Measurements from ENCODE around the gene HIPK2. TPM values are rescaled to one million over a fixed set of nuclear protein-coding genes. Genes with fewer than 3 reads are reported as not detected.

The HIPK2 gene
- total RNA-seq, 1 donor from 2014 or later = 45.1 TPM

- no peak for DNase-seq (ENCODE audit: low read depth)
- no peak overlapping the region for H3K4me3 ChIP-seq (ENCODE audit: low read depth, low read length)
- TF ChIP-seq, protein P1, sequence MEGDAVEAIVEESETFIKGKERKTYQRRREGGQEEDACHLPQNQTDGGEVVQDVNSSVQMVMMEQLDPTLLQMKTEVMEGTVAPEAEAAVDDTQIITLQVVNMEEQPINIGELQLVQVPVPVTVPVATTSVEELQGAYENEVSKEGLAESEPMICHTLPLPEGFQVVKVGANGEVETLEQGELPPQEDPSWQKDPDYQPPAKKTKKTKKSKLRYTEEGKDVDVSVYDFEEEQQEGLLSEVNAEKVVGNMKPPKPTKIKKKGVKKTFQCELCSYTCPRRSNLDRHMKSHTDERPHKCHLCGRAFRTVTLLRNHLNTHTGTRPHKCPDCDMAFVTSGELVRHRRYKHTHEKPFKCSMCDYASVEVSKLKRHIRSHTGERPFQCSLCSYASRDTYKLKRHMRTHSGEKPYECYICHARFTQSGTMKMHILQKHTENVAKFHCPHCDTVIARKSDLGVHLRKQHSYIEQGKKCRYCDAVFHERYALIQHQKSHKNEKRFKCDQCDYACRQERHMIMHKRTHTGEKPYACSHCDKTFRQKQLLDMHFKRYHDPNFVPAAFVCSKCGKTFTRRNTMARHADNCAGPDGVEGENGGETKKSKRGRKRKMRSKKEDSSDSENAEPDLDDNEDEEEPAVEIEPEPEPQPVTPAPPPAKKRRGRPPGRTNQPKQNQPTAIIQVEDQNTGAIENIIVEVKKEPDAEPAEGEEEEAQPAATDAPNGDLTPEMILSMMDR (conservative IDR thresholded peaks at IDR 0.05; ENCODE audit: low read depth, low read length) = no peak
Observed at GRCh38 chr7:139784648-139785047, 6.8 kb upstream of the HIPK2 start.

DNA sequence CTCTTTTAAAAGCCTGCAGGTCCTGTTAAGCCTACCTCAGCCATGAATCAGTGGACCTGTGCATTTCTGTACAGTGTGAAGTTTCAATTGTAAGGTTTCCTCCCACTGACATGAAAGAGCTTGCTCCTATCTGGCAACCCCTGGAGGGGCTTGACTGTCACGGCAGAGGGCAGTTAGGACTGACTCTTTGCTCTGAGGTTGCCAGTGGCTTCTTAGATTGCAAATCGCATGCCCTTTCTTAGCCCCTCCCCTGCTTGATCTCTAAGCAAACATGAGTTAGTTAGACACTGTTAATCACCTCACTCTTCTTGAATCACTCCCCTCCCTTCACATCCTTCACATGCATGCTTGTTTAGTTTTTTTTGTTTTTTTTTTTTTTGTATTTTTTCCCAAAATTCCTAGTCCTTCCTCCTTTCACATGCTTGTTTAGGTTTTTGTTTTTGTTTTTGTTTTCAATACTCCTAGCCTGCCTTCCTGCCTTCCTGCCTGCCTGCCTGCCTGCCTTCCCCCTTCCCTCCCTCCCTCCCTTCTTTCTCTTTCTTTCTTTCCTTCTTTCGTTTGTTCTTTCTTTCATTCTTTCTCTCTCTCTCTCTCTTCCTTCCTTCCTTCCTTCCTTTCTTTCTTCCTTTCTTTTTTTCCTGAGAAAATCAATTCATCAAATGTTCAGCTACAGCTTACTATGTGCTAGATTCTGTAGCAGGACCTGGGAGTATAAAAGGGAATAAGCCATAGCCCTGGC, 6.0 kb upstream of the HIPK2 start:
- no peak overlapping the region for H3K4me3 ChIP-seq (ENCODE audit: low read depth, low read length)
- TF ChIP-seq, protein P1 (conservative IDR thresholded peaks at IDR 0.05; ENCODE audit: low read depth, low read length) = no peak
- no peak for DNase-seq (ENCODE audit: low read depth)

GRCh38 chr7:139782932-139783331, 5.1 kb upstream of the HIPK2 start:
- no peak for DNase-seq (ENCODE audit: low read depth)
- H3K4me3 ChIP-seq (ENCODE audit: low read depth, low read length) = no peak overlapping the region
- TF ChIP-seq, protein P1 (conservative IDR thresholded peaks at IDR 0.05; ENCODE audit: low read depth, low read length) = no peak

DNA sequence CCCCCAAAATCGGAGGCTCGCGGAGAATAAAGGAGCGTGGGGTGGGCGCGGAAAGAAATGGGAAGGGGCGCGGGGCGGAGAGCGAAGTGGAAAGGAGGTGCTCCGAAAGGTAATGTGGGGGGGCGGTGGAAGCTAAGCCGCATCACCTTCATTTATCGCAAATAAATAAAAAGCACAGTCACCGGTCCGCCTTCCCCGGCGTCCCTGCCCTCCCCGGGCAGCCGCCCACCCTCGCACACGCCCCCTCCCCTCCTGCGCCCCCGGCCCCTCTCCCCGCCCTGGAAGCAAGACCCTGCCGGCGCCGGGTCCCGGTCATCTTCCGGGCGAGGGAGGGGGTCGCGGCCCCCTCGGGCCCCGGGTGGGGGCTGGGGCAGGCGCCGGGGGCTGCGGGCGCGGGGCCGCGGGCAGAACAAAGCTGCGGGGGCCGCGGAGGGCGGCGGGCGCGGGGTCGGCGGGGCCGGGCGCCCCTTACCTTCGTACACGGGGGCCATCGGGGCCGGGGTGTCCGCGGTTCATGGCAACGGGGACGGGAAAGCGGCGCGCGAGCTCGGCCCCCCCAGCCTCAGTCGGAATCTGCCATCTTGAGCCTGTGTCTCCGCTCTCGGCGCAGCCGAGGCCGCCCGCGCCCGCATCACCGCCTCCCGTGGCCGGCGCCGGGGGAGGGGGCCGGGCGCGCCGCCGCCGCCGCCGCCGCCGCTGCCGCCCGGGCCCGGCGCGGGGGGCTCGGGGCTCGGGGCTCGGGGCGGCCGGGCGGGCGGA, 486 bp downstream of the HIPK2 start:
- TF ChIP-seq, protein P1 (conservative IDR thresholded peaks at IDR 0.05; ENCODE audit: low read depth, low read length) = no peak
- H3K4me3 ChIP-seq (ENCODE audit: low read depth, low read length) = peak overlapping the region; percentile 84
- no peak for DNase-seq (ENCODE audit: low read depth)

- H3K4me3 ChIP-seq (ENCODE audit: low read depth, low read length) = peak overlapping the region; percentile 84
- TF ChIP-seq, protein P1 (conservative IDR thresholded peaks at IDR 0.05; ENCODE audit: low read depth, low read length) = no peak
- DNase-seq (ENCODE audit: low read depth) = no peak
Observed at GRCh38 chr7:139776486-139777132, 1.2 kb downstream of the HIPK2 start.

DNA sequence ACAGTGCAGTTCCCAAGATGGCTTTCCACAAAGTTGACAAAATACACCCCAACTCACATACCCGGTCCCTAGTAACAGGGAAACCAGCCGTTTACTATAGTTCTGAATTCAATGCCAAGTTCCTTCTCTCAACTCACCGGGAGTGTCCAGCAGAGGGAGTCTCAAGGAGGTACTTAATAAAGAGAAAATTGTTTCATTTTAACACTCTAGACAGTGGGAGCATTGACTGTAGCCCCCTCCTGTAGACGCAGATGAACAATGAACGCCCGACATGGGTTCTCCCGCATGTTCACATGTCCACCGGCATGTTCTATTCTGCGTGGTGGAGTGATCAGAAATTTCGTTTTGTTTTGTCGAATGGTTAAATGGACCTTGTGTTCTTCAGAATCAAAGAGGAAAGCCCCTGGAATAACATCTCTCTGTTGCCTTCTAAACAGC, 1.9 kb downstream of the HIPK2 start:
- no peak for DNase-seq (ENCODE audit: low read depth)
- TF ChIP-seq, protein P1 (conservative IDR thresholded peaks at IDR 0.05; ENCODE audit: low read depth, low read length) = peak; percentile 81
- peak overlapping the region; percentile 84 for H3K4me3 ChIP-seq (ENCODE audit: low read depth, low read length)

Measured in epithelial cell of proximal tubule (primary cell).